Motor neuron (in vitro differentiated cells): ENCODE results near the gene COQ3. TPM values are rescaled to one million over a fixed set of nuclear protein-coding genes. Genes with fewer than 3 reads are reported as not detected.

Experiments
- ATAC-seq, 8 experiments: fragments of 200-7000 bp; cut with Tn5 transposase; replicated peaks in 6 of 8; 2 replicates each; pipeline ENCODE4 v1.8.0; 2021; ENCODE audit warnings: mild to moderate bottlenecking in 8 of 8, moderate library complexity in 8 of 8
- H3K27ac ChIP-seq, 2 donors: fragments of 250-450 bp; sonication (Bioruptor Pico); 2 replicates each; pipeline ENCODE4 v1.9.0; 2021; ENCODE audit warnings: antibody characterized with exemption in 2 of 2, mild to moderate bottlenecking in 2 of 2, moderate library complexity in 1 of 2
- H3K4me1 ChIP-seq, 2 donors: fragments of 250-450 bp; sonication (Bioruptor Pico); replicated peaks in 1 of 2; 2 replicates each; pipeline ENCODE4 v1.6.1; 2021; ENCODE audit warnings: antibody characterized with exemption in 2 of 2, mild to moderate bottlenecking in 2 of 2, moderate library complexity in 1 of 2
- H3K4me3 ChIP-seq, 5 donors: fragments of 250-450 bp; sonication (Bioruptor Pico); 2 replicates each; pipeline ENCODE4 v1.9.0; 2021; ENCODE audit warnings: antibody characterized with exemption in 5 of 5, mild to moderate bottlenecking in 5 of 5, moderate library complexity in 4 of 5
- WGBS, 10 experiments: fragments of 450-650 bp; shearing (Covaris generic); methylation state at CpG; one replicate each; pipeline ENCODE4 v1.0.0; 2022; 5-methylcytosine and 5-hydroxymethylcytosine counted together
- in situ Hi-C, 9 experiments: fragments of 400-800 bp; cut with MboI; loops; one replicate each; pipeline ENCODE4 v1.15.0; 2021; ENCODE audit warnings: low sequenced_read_pairs in 9 of 9, low pct_unique_long_range_greater_than_20kb in 2 of 9; ENCODE audit not compliant: unreplicated experiment in 9 of 9
- total RNA-seq, 8 experiments: library from RNA; unstranded; fragments of 300-600 nt; gene quantifications; 2 replicates each; pipeline versions ENCODE4 v1.2.3 to v1.2.4, GENCODE V29; 2022

The COQ3 gene, protein sequence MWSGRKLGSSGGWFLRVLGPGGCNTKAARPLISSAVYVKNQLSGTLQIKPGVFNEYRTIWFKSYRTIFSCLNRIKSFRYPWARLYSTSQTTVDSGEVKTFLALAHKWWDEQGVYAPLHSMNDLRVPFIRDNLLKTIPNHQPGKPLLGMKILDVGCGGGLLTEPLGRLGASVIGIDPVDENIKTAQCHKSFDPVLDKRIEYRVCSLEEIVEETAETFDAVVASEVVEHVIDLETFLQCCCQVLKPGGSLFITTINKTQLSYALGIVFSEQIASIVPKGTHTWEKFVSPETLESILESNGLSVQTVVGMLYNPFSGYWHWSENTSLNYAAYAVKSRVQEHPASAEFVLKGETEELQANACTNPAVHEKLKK
- total RNA-seq, result 10 to 100 TPM in 2 of 8 experiments, 1 to 10 TPM in 6; 5.2 to 17.7 (median 7.2) TPM

DNA sequence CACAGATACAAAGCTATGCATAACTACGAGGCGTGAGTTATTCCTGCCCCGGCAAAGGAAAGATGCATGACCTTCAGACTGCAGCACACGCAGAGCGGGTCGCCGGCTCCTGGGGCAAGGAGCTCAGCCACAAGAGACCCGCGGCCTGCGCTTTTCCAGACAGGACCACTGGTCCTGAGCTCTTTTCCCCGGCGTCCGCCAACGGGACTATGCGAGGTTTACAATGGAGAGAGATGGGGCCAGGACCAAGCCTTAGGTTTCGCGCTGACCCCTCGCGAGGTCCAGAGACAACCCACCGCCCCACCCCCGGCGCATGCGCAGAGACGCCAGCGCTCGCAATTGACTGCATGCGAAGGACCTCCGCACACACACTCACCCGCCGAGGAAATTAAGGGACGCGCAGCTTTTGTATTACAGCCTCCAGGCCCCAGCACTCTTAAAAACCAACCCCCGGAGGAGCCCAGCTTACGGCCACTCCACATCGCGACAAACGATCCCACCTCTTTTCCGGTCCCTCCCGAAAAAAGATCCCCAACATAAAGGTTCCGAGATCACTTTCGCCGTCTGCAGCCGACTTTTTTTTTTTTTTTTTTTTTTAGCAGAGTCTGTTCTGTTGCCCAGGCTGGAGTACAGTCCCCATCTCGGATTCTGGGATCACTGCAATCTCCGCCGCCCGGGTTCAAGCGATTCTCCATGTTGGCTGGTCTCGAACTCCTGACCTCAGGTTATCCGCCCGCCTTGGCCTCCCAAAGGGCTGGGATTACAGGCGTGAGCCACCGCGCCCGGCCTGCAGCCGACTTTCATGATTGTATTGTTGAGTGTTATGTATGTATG, at the start of gene COQ3:
TSS of gene COQ3 (minus strand) at position 498 of the 834 bp plus-strand sequence. CDS start at position 482, 16 bp downstream.
- H3K4me3 ChIP-seq, result peak within 1 kb of the TSS; percentile 57 to 77 (median 62)
- in situ Hi-C loops, result no loop called here
- ATAC-seq, result peak; percentile 88 to 98 (median 95)
- peak within 1 kb of the TSS; percentile 90 to 92 for H3K27ac ChIP-seq
- H3K4me1 ChIP-seq, result peaks cover 3 to 5% of the 10 kb centered on the region in 2 donors
- WGBS, 10 experiments, result 0 to 47% (median 17%) methylated on average over 4 to 22 of the region's 56 CpGs

DNA sequence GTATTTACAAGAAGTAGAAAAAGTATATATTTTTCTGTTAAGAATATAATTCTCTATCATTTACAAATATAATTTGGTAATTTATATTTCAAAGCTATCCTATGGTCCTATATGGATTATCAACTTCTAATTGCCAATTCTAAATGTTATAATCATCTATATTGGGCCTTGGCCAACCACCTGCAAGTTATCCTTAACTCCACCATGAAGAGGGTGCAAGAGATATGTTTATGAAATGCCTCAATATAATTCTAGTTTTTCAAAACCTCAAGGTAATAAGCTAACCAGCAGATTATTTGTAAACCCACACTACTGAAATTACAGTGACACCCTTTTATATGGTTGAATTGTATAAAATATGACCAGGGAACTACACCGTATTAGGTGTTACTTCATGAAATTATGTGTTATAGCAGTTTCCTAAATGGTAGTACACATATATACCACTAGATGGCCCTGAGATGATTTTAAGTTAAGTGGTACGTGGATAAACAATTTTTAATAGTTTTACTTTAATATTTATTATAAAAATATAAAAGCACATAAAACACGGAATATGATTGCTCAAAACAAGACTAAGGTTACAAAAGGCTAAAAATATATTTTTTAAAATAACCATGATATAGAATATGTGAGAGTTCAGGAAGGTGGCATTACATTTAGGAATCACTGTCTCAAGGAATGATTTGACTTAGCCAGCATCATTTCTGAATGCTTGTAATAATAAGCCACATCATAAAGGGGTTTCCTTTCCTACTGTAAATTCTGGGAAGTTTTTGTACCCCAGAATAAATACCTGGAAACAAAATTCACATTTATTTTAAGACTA, 40.9 kb upstream of the COQ3 start:
- peak in 3 of 8 experiments; percentile 62 to 69 (median 63) for ATAC-seq

DNA sequence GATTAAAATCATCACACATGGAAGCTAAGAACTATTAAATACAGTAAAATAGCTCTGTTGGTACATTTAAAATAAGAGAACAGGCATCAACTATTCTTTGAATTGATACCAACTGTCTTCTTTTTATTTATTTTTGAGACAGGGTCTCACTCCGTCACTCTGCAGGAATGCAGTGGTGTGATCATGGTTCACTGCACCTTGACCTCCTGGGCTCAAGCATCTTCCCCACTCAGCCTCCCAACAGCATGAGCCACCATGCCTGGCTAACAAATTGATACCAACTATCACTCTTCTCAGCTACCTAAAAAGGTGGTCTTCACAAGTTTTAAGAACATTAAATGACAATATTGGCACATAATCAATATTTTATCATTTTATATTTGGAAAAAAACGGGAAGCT, 38.9 kb upstream of the COQ3 start:
- Histone ChIP-seq H3K27ac (no peak overlapping the region), H3K4me3 (no peak overlapping the region), H3K4me1 (no peaks in the 10 kb centered on the region)
- no peak for ATAC-seq
- 50 to 88% (median 74%) methylated on average over 1 to 2 of the region's 2 CpGs; no CpG with 5 or more reads in 1 of the 10 experiments for WGBS, 10 experiments
- in situ Hi-C loops, result no loop called here

More for the DNA sequence above, 40.9 kb upstream of the COQ3 start:
- no peak overlapping the region for H3K4me3 ChIP-seq
- no peak overlapping the region for H3K27ac ChIP-seq
- 0 to 92% (median 28%) methylated on average over 1 to 3 of the region's 3 CpGs for WGBS, 10 experiments
- no peaks in the 10 kb centered on the region for H3K4me1 ChIP-seq
- in situ Hi-C loops, result no loop called here

DNA sequence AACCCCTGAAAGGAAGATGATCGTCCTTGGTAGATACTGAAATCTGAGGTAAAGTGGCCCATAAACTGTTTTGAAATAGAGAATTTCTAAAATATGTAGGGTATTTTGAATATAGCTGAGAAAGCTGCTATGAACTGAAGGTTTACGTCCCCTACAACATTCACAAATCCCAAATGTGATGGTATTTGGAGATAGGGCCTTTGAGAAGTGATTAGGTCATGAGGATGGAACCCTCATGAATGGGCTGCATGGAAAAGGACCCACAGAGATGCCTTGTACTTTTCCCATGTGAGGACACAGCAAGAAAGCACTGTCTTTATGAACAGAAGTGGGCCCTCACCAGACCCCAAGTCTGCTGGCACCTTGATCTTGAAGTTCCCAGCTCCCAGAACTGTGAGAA, 37.9 kb upstream of the COQ3 start:
- ATAC-seq, result no peak
- in situ Hi-C loops, result no loop called here
- 75 to 100% (median 97%) methylated on average over 1 to 2 of the region's 2 CpGs; no CpG with 5 or more reads in 2 of the 10 experiments for WGBS, 10 experiments
- Histone ChIP-seq H3K4me1 (peaks cover 3 to 10% of the 10 kb centered on the region in 2 donors), H3K27ac (no peak overlapping the region), H3K4me3 (no peak overlapping the region)

DNA sequence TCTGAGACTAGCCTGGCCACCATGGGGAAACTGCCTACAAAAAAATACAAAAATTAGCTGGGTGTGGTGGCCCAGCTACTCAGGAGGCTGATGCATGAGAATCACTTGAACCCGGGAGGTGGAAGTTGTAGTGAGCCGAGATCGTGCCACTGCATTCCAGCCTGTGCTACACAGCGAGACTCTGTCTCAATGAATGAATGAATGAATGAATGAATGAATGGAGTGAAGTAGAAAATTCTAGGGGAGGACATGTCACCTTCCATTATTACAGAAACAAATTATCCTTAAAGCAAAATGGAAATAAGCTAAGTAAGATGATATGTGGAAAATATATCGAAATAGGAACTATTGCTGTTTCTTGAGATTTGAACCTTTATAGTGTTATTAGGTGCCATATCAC, 34.0 kb upstream of the COQ3 start:
- H3K4me3 ChIP-seq, result no peak overlapping the region
- in situ Hi-C loops, result no loop called here
- no peak for ATAC-seq
- 88 to 100% (median 99%) methylated on average over 1 to 5 of the region's 5 CpGs; no CpG with 5 or more reads in 2 of the 10 experiments for WGBS, 10 experiments
- H3K4me1 ChIP-seq, result peaks cover 14 to 29% of the 10 kb centered on the region in 2 donors
- H3K27ac ChIP-seq, result no peak overlapping the region

DNA sequence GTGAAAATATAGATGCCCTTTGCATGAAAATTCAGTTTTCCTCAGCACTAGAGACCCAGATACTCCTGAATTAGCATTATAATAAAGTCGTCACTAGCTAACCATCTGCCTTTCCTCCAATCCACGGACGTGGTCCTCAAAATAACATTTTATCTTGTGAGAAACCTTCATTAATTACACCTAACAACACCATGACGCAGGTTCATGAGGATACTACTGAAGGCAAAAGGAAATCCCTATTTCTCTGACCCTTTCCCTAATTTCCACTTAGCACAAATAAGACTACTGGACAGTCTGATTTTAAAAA, 32.4 kb upstream of the COQ3 start:
- Histone ChIP-seq H3K27ac (peak overlapping the region; percentile 97 to 98), H3K4me1 (peaks cover 14 to 30% of the 10 kb centered on the region in 2 donors), H3K4me3 (peak overlapping the region; percentile 59 to 98 (median 86))
- in situ Hi-C loops, result no loop called here
- no peak for ATAC-seq
- WGBS, 10 experiments, result 3 to 33% (median 27%) methylated on average over 1 to 4 of the region's 4 CpGs; no CpG with 5 or more reads in 2 of the 10 experiments

DNA sequence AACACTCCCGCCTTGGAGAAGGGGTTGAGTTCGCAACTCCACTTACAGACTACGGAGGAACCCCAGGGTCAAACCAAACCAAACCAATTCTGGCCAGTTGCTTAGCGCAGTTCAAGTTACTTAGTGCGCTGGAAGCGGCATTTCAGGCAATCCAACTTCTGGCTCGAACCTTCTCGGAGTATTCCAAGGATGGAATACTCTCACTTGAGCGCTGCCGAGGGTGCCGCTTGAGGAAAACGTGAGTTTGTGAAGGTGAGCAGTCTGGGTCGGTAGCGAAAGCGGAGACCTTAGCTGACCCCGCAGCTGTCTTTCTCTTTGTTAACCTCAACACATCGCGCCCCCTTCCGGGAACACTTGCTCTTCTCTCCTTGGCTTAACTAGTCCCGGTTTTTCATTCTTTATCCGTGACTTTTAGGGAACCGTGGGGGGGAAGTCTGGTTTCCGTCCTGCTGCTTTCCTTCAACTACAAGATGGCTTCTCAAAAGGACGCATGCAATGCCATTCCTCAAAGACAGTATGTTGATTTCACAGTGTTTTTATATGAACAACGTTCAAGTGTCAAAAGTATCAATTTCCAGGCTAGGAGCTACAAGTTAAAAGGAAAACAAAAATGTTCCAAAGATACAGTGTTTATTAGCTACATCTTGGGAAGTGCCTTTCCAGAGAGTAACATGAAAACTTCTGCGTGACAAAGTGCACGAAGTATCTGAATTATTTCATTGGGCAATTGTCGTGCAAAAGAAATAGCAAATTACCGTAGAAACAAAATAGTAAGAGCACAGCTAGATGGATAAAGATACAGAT, 31.9 kb upstream of the COQ3 start:
- peak; percentile 59 to 72 (median 62) for ATAC-seq
- in situ Hi-C loops, result no loop called here
- 0 to 11% (median 1%) methylated on average over 4 to 25 of the region's 29 CpGs for WGBS, 10 experiments
- Histone ChIP-seq H3K27ac (peak overlapping the region; percentile 97 to 98), H3K4me1 (peaks cover 14 to 30% of the 10 kb centered on the region in 2 donors), H3K4me3 (peak overlapping the region; percentile 59 to 98 (median 86))

DNA sequence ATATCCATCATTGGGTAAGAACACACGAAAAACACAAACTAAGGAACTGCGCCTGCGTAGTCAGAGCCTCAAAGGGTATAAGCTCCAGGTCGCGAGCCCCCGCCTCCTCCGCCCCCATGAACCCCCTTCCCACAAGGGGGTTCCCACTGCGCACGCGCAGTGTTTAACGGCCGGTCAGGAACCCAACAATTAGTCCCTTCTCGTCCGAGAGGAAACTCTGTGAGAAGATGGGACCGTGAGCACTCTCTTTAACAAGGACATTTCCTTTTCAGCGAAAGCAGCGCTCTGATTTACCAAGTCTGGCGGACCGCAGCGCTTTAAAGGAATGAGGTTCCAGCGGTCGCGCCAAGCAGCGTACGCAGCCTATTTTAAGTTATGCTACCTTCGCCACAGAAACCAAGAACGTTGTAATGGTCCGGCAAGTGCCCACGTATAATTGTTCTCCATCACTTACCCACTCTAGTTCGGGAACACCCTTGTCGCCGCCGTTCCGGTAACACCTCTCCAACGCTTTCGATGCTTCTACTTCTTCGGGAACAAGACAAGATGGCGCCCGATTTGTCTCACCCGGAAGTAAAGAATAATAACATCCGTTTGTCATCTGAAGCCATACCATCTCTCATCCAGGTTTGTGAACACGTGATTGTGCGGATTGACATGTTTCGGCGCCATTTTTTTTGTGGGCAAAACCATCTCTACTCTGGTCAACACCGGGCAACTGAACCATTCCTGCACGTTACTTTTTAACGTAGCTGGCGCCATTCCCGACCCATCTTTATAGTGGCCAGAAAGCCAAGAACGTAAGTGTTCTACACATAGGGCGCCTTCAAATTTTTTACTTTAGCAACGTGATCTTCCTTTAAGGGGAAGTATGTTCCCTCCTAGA, 31.0 kb upstream of the COQ3 start, which contains the start of gene PNISR:
TSS of gene PNISR (minus strand) at position 548 of the 886 bp plus-strand sequence. CDS start 10,649 bp downstream, outside the sequence.
- in situ Hi-C loops, result no loop called here
- H3K4me3 ChIP-seq, result peak within 1 kb of the TSS; percentile 59 to 98 (median 86)
- peak within 1 kb of the TSS; percentile 97 to 98 for H3K27ac ChIP-seq
- WGBS, 10 experiments, result 0 to 12% (median 0%) methylated on average over 7 to 26 of the region's 53 CpGs
- H3K4me1 ChIP-seq, result peaks cover 14 to 30% of the 10 kb centered on the region in 2 donors
- peak; percentile 75 to 94 (median 90) for ATAC-seq

DNA sequence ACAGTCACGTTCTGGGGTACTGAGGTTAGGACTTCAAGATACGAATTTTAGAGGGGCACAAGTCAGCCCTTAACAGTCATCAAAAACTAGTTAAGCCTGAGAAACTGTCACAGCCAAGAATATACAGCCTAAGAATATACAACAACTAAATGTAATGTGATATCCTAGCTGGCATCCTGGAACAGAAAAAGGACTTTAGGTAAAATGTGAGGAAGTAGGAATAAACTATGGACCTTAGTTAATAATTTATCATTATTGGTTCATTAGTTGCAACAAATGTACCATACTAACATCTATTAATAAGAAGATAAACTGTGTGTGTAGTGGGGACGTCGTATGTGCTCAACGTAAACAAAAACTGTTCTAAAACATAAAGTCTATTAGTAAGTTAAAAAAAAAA, 30.0 kb upstream of the COQ3 start:
- no peak for ATAC-seq
- WGBS, 10 experiments, result 38 to 88% (median 76%) methylated on average over 1 to 5 of the region's 5 CpGs; no CpG with 5 or more reads in 1 of the 10 experiments
- Histone ChIP-seq H3K4me3 (peak overlapping the region; percentile 59 to 98 (median 86)), H3K27ac (no peak overlapping the region), H3K4me1 (peaks cover 14 to 30% of the 10 kb centered on the region in 2 donors)
- in situ Hi-C loops, result no loop called here

DNA sequence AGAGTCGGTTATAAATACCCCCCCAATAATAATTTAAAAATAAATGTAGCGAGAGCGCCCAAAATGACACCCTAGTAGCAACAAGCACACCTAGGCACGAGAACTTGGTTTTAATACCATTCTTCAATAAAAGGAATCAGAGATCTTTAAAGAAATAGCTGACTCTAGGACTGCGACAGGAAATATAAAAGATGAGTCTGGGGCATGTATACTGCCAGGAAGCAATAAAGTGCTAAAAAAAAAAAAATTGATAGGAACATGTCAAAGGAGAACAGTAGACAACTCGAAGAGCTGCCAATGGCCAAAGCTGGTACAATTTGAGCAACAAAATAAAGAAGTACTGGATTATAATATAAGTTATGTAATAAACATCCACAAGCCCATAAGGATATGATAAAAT, 28.9 kb upstream of the COQ3 start:
- peaks cover 14 to 30% of the 10 kb centered on the region in 2 donors for H3K4me1 ChIP-seq
- 67 to 100% (median 93%) methylated on average over 2 to 6 of the region's 6 CpGs for WGBS, 10 experiments
- ATAC-seq, result no peak
- H3K4me3 ChIP-seq, result no peak overlapping the region
- H3K27ac ChIP-seq, result no peak overlapping the region
- in situ Hi-C loops, result no loop called here
